Measurements from ENCODE around the gene EFHC1.

EFHC1 gene

DNA sequence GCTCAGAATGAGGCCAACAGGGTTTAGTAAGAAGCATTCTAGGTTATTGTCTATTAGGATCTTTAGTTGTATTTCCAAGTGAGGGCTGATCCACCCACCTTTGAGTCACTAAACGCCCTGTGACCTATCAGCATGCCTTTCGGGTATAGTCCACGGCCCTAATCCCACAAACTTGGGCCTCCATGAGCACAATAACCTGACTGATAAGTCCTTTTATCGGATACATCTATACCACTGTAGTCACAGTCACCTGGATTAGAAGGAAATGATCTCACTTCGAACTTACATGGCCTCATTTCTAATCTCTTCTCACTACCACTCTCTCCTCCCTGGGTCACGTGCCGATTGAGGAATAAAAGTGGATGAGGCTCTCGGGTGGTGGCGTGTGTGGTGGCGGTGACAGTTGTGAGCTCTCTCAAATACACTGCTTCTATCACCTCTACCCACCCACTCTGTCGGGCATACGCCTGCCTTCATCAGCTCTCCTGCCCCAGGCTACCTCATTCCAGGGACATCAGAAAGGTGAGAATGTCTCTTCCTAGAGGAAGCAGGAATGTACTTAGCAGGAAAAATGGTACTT lies 91.5 kb downstream of the EFHC1 start:
- DNase-seq (ENCODE audit: insufficient read length, low spot score), result no peak
- TF ChIP-seq, protein P1, sequence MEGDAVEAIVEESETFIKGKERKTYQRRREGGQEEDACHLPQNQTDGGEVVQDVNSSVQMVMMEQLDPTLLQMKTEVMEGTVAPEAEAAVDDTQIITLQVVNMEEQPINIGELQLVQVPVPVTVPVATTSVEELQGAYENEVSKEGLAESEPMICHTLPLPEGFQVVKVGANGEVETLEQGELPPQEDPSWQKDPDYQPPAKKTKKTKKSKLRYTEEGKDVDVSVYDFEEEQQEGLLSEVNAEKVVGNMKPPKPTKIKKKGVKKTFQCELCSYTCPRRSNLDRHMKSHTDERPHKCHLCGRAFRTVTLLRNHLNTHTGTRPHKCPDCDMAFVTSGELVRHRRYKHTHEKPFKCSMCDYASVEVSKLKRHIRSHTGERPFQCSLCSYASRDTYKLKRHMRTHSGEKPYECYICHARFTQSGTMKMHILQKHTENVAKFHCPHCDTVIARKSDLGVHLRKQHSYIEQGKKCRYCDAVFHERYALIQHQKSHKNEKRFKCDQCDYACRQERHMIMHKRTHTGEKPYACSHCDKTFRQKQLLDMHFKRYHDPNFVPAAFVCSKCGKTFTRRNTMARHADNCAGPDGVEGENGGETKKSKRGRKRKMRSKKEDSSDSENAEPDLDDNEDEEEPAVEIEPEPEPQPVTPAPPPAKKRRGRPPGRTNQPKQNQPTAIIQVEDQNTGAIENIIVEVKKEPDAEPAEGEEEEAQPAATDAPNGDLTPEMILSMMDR (IDR thresholded peaks at IDR 0.05; ENCODE audit: insufficient read depth, missing control alignments), result no peak
- no peak for FAIRE-seq

GRCh38 chr6:52512199-52512598 lies 92.1 kb downstream of the EFHC1 start:
- FAIRE-seq, result no peak
- TF ChIP-seq, protein P1 (IDR thresholded peaks at IDR 0.05; ENCODE audit: insufficient read depth, missing control alignments), result no peak
- DNase-seq (ENCODE audit: insufficient read length, low spot score), result no peak

DNA sequence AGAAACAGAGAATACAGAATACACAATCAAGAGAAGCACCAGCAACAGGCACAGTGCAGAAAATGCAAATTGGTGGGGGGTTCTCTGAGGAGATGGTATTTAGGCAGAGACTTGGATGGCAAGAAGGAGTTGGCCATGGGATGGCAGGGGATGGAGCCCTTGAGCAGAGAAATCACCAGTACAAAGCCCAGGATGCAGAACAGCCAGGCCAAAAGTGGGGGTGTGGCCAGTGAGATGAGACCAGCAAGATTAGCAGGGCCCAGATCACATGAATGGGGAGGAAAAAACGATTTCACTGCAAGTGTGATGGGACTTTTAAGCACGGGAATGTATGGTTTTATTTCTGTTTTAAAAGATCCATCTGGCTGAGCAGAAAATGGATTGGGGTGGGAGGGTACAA lies 93.3 kb downstream of the EFHC1 start:
- DNase-seq (ENCODE audit: insufficient read length, low spot score) (no peak), FAIRE-seq (no peak)
- TF ChIP-seq, protein P1 (IDR thresholded peaks at IDR 0.05; ENCODE audit: insufficient read depth, missing control alignments), result no peak

- TF ChIP-seq, protein P1 (IDR thresholded peaks at IDR 0.05; ENCODE audit: insufficient read depth, missing control alignments), result no peak
- DNase-seq (ENCODE audit: insufficient read length, low spot score), result no peak
- FAIRE-seq, result no peak
Measured at GRCh38 chr6:52513896-52514295, 93.8 kb downstream of the EFHC1 start.

DNA sequence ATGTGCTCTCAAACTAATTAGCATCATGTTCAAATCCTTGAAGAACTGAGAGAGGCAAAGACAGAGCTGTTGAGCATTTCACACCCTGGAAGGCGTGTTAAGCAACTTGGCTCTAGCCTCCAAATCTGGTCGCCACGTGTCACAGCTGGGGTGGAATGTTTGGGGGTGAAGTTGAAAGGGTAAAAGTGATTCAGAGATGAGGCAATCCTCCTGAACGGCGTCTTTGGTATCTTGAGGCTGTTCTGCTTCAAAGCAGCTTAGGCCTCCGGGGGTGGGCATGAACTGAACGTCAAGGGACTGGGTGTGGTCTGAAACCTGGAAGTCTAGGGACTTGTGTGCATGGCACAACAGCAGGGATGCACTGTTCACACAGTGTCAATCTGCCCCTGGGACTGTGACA lies 94.4 kb downstream of the EFHC1 start:
- DNase-seq (ENCODE audit: insufficient read length, low spot score) (no peak), FAIRE-seq (no peak)
- TF ChIP-seq, protein P1 (IDR thresholded peaks at IDR 0.05; ENCODE audit: insufficient read depth, missing control alignments), result no peak

DNA sequence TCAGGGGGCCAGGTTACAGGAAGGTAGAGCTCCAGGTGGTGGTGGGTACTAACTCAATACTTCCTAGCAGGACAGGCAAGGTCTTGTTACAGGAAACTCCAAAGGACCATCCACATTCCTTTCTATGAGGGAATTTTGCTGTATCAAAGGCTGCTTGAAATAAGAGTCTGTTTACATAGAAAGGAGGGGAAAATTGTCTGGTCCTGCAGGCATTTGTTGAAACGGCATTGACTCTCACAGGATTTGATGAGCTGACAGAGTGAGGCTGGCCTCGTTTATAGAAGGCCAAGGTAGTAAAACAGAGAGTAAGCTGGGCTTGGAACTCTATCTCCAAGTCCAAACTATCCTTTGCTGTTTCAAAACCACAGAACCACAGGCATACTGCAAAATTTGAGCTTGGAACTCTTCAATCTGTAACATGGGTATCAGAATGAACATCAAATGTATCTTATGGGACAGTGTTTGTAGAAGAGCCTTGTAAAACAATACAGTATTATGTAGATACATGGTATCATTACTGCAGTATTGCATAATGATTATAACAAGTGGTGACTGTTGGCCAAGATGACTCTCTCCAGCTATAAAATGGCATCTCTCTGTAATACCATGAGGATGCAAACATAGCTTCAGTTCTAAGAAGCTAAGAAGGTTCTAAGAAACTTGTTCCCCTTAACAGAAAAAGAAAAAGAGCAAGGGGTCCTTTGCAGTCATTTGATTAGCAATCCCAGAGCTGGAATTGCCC lies 95.2 kb downstream of the EFHC1 start:
- DNase-seq (ENCODE audit: insufficient read length, low spot score), result no peak
- TF ChIP-seq, protein P1 (IDR thresholded peaks at IDR 0.05; ENCODE audit: insufficient read depth, missing control alignments), result no peak

GRCh38 chr6:52516269-52516668 lies 96.1 kb downstream of the EFHC1 start:
- FAIRE-seq (no peak), DNase-seq (ENCODE audit: insufficient read length, low spot score) (no peak)
- TF ChIP-seq, protein P1 (IDR thresholded peaks at IDR 0.05; ENCODE audit: insufficient read depth, missing control alignments), result no peak

More for the DNA sequence above, 95.2 kb downstream of the EFHC1 start:
- FAIRE-seq, result no peak

Data from D721Med (cell line).